ENCODE measurements around the gene PRR33. TPM values are rescaled to one million over a fixed set of nuclear protein-coding genes. Genes with fewer than 3 reads are reported as not detected.
"Not testable (repeated sequence)": the region's sequence is repeated elsewhere in the genome, so short reads cannot be mapped to it uniquely, and the experiment has no call there.

PRR33 gene
- total RNA-seq, 1 donor from 2014 or later = not detected

- H3K27me3 ChIP-seq (ENCODE audit: control insufficient read depth, insufficient read depth, low read length) = peaks cover 5% of the 10 kb centered on the region
- no peak for TF ChIP-seq CTCF (IDR thresholded peaks at IDR 0.05; ENCODE audit: insufficient read depth, low read length, severe bottlenecking)
- no peak for FAIRE-seq
Measured at GRCh38 chr11:1889224-1889930, 2.3 kb downstream of the PRR33 start.

GRCh38 chr11:1888811-1889210 is 2.9 kb downstream of the PRR33 start:
- FAIRE-seq (no peak), DNase-seq (ENCODE audit: low read depth) (no peak)
- peaks cover 5% of the 10 kb centered on the region for H3K27me3 ChIP-seq (ENCODE audit: control insufficient read depth, insufficient read depth, low read length)
- TF ChIP-seq CTCF (IDR thresholded peaks at IDR 0.05; ENCODE audit: insufficient read depth, low read length, severe bottlenecking) = no peak
- H3K4me3 ChIP-seq (ENCODE audit: low read depth, low read length) = no peak overlapping the region
- no peaks in the 10 kb centered on the region for H3K36me3 ChIP-seq (ENCODE audit: control insufficient read depth, insufficient read depth, low read length)

More at GRCh38 chr11:1889224-1889930, 2.3 kb downstream of the PRR33 start:
- DNase-seq (ENCODE audit: low read depth) = no peak
- Histone ChIP-seq H3K4me3 (ENCODE audit: low read depth, low read length) (no peak overlapping the region), H3K36me3 (ENCODE audit: control insufficient read depth, insufficient read depth, low read length) (no peaks in the 10 kb centered on the region)

GRCh38 chr11:1888347-1888753 is 3.3 kb downstream of the PRR33 start:
- Histone ChIP-seq H3K27me3 (ENCODE audit: control insufficient read depth, insufficient read depth, low read length) (peaks cover 5% of the 10 kb centered on the region), H3K36me3 (ENCODE audit: control insufficient read depth, insufficient read depth, low read length) (no peaks in the 10 kb centered on the region), H3K4me3 (ENCODE audit: low read depth, low read length) (no peak overlapping the region)
- FAIRE-seq = no peak
- no peak for DNase-seq (ENCODE audit: low read depth)
- TF ChIP-seq CTCF (IDR thresholded peaks at IDR 0.05; ENCODE audit: insufficient read depth, low read length, severe bottlenecking) = no peak

GRCh38 chr11:1887451-1888346 is 4.0 kb downstream of the PRR33 start:
- DNase-seq (ENCODE audit: low read depth) = no peak
- no peak overlapping the region for H3K4me3 ChIP-seq (ENCODE audit: low read depth, low read length)
- no peak for FAIRE-seq
- no peaks in the 10 kb centered on the region for H3K36me3 ChIP-seq (ENCODE audit: control insufficient read depth, insufficient read depth, low read length)
- peaks cover 5% of the 10 kb centered on the region for H3K27me3 ChIP-seq (ENCODE audit: control insufficient read depth, insufficient read depth, low read length)
- no peak for TF ChIP-seq CTCF (IDR thresholded peaks at IDR 0.05; ENCODE audit: insufficient read depth, low read length, severe bottlenecking)

GRCh38 chr11:1886551-1886950 is 5.1 kb downstream of the PRR33 start:
- not testable (repeated sequence) for FAIRE-seq; DNase-seq (ENCODE audit: low read depth); H3K36me3 ChIP-seq (ENCODE audit: control insufficient read depth, insufficient read depth, low read length); H3K27me3 ChIP-seq (ENCODE audit: control insufficient read depth, insufficient read depth, low read length); H3K4me3 ChIP-seq (ENCODE audit: low read depth, low read length)

- Histone ChIP-seq H3K4me3 (ENCODE audit: low read depth, low read length) (no peak overlapping the region), H3K36me3 (ENCODE audit: control insufficient read depth, insufficient read depth, low read length) (no peaks in the 10 kb centered on the region), H3K27me3 (ENCODE audit: control insufficient read depth, insufficient read depth, low read length) (peaks cover 5% of the 10 kb centered on the region)
- TF ChIP-seq CTCF (IDR thresholded peaks at IDR 0.05; ENCODE audit: insufficient read depth, low read length, severe bottlenecking) = no peak
- FAIRE-seq (no peak), DNase-seq (ENCODE audit: low read depth) (no peak)
Measured at GRCh38 chr11:1884303-1884700, 7.4 kb downstream of the PRR33 start.

Data from bronchial epithelial cell (primary cell).